ENCODE results near the gene PPP1R3F.
"Not testable (repeated sequence)": the region's sequence is repeated elsewhere in the genome, so short reads cannot be mapped to it uniquely, and the experiment has no call there.

Gene PPP1R3F

DNA sequence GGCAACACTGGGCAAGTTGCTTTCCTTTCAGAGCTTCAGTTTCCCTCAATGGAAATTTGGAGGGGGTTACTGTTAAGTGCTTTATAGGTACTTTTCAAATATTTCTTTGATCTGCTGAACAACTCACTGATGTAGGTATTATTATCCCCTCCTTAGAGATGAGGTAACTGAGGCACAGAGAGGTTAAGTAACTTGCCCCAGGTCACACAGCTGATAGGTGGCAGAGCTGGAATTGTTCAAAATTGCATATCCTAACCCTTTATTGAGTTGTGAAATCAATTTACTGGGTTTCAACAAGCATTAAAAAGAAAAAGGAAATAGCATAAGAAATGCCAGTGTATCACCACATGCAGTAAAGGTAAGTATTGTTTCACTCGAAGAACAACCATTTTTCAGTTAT is 6.6 kb downstream of the PPP1R3F start:
- no peak for DNase-seq

DNA sequence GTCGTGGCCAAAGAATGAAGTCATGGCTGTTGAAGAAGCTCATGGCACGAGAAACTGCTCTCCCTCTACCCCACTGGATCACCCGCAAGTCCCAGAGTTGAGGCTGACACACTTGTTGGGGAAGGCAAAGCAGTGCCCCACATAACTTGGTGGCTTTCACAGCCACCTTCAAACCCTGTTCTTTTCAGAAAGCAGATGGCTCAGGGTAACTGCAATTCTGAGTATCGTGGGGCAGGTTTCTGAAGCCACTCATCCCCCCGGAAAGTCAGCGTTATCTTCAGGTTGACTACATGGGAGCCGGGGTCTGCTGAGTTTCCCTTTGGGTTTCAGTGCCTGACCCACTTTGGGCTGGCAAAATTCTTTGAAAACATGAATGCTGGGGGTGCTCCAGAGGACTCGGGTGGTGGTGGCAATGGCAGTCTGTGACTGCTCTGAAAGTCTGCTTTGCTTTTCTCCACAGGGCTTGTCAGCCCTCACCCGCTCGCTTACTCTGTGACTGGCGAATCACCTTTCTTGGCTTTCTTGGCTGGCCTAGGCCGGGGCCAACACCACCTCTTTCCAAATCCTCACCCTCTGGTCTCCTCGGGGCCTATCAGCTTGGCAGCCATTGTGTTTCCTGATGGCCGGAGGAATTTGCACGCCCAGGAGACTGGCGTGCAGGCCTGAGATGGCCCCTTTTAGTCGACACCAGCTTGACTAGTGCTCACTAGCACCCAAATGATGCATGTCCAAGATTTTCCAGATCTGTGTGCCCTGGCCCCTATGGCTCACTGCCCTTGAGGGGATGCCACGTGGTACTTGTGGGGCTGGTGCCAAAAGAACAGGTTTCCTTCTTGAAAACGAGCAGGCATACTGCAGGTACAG is 7.3 kb downstream of the PPP1R3F start:
- DNase-seq = no peak

GRCh38 chrX:49277535-49277830 is 7.9 kb downstream of the PPP1R3F start:
- DNase-seq = no peak

DNA sequence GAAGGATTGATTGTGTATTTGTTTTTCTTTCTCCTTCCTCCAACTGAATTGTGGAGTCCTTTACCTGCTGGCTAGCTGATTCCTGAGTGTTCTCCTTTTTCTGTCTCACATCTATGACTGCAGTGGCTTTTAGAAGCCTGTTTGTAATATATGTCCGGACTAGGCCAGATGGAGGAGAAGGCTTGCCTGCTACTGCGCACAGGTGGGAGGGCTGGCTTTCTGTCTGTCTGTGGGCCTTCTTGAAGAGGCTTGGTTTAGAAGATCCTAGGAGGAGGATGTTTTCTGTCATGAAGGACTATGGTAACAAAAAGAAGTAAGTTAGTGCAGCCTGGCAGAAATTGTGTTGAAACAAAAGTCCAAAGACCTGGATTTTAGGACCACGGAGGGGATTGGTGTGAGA is 8.5 kb downstream of the PPP1R3F start:
- DNase-seq = no peak

- DNase-seq = peak; percentile 3 to 7
Measured at GRCh38 chrX:49282647-49283011, 13.0 kb downstream of the PPP1R3F start.

DNA sequence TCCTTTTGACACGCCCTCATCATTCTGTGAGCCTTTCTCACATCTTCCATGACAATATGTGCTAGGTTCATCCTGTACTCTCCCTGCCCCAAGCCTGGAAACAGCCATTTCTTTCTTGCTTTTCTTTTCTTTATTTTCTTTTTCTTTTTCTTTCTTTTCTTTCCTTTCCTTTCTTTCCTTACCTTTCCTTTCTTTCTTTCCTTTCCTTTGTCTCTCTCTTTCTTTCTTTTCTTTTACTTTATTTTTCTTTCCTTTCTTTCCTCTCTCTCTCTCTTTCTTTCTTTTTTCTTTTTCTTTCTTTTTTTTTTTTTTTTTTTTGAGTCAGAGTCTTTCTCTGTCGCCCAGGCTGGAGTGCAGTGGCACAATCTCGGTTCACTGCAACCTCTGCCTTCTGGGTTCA is 14.6 kb downstream of the PPP1R3F start:
- DNase-seq = no peak

DNA sequence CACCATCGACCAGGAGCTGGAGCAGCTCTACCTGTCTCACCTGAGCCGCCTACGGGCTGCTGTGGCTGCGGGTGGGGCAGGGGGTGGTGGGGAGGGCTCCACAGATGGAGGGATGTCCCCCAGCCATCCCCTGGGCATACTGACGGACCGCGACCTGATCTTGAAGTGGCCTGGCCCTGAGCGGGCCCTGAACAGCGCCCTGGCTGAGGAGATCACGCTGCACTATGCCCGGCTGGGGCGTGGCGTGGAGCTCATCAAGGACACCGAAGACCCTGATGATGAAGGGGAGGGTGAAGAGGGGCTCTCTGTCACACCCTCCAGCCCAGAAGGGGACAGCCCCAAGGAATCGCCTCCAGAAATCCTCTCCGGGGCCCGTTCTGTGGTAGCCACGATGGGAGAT is 16.5 kb downstream of the PPP1R3F start:
- no peak for DNase-seq

GRCh38 chrX:49286581-49286980 is 17.0 kb downstream of the PPP1R3F start:
- no peak for DNase-seq

DNA sequence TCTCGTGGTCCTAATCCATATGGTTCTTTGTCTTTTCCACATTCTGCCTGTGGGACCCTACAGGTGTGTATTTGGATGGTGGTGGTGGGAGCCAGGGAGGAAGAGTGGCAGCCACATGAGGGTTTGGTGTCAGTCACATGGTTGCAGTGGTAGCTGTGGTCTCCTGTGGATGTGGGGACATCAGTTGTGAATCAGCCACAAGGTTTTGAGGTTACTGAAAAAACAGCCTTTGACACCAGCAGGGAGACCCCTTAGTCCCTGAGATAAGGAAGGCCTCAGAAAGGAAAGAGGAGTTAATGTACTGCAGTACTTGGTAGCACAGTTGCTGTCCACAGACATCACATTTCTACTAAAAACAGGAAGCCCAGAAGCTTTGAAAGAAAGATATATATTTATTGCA is 18.1 kb downstream of the PPP1R3F start:
- DNase-seq = peak in 1 of 2 experiments; percentile 0

DNA sequence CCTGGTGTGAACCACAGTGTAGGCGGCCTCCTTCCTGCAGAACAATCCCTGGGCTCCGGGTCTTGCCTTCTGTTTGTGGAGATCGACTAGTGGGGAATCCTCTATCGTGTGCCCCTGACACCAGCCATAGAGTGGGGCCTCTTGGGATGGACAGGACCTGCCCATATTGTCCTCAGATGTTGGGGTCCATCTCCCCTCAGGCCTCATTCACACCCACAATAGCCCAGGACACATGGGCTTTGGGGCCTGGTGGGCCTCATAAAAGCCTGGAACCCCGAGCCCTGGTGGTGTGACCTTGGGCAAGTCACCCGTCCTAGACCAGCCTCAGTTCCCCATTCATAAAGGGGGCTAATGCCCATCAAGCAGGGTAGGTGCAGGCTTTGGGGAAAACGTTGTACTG is 20.6 kb downstream of the PPP1R3F start:
- no peak for DNase-seq

DNA sequence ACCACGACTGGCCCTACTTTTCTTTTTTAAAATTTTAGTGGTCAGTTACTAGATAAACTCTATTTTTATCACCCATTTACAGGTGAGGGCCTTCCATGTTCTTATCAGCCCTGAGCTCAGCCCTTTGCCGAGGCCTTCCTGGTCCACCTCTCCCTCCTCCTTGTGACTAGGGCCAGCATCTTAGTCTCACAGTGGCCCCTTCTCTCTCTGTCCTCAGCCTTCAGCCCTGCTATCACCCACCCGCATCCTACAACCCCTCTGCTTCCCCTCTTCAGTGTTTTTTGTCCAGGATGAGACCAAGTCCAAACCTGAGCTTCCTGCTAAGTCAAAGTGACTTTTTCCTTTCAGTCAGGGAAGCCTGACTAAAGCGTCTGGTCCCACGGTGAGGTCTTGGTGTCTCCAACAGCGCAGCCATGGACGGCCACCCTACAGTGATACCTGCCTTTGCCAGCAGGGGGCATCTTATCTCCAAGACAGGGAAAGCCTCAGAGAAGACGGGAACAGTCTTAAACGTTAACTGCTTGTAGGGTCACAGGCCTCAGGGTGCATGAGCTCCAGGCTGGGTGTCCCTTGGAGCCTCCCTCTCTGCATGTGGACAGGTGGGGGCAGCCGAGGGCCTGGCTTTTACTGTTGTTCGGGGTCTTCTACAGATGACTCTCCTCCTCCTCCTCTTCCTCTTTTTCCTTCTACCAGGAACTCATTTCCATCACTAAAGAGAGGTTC is 22.2 kb downstream of the PPP1R3F start:
- DNase-seq = peak; percentile 47 to 51

- no peak for DNase-seq
Measured at GRCh38 chrX:49292400-49293362, 23.1 kb downstream of the PPP1R3F start.

DNA sequence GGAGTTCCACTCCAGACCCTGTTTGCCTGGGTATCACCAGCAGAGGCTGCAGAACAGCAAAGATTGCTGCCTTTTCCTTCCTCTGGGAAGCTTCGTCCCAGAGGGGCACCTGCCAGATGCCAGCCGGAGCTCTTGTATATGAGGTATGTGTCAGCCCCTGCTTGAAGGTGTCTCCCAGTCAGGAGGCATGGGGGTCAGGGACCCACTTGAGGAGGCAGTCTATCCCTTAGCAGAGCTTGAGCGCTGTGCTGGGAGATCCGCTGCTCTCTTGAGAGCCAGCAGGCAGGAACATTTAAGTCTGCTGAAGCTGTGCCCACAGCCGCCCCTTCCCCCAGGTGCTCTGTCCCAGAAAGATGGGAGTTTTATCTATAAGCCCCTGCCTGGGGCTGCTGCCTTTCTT is 29.7 kb downstream of the PPP1R3F start:
- not testable (repeated sequence) for DNase-seq

DNA sequence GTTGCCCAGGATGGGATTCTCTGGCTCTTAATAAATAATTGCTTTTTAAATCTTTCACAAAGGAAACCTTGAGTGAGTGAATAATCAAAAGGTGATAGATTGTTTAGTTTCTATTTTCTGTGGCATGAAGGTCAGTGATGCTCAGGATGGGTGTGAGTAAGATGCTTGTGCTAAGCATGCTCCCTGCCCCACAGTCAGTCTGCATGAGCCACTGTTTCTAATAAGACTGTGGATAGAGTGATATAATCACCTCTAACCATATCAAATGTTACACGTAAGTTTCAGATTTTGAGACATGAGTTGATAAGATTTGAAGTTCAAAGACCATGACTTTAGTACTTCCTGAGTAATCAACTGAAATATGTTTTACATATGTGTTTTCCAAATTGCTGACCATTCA is 31.1 kb downstream of the PPP1R3F start:
- DNase-seq = no peak

- no peak for DNase-seq
Measured at GRCh38 chrX:49303346-49303745, 33.8 kb downstream of the PPP1R3F start, which contains the start of gene GAGE10. TSS of gene GAGE10 (plus strand) at chrX:49303646. CDS start at chrX:49304860, 1,214 bp downstream.

DNA sequence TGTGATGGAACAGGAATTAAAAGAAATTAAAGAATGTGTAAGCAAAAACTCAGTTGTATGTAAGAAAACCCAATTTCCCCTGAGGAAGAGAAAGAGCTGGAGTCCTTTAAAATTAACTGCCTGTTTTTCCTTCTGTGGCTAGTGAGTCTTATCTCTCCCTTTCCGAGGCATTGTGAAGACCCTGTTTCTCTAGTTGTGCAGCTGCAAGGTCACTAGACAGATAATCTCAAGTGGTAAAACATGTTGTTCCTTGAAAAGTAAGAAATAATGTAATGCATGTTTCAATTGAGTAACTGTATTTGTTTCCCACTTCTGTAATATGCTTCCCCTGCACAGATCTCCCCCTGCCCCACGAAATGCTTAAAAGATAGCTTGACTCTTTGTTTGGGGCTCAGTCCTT is 38.2 kb downstream of the PPP1R3F start:
- not testable (repeated sequence) for DNase-seq

GRCh38 chrX:49308604-49309269 is 39.1 kb downstream of the PPP1R3F start:
- no peak for DNase-seq

DNA sequence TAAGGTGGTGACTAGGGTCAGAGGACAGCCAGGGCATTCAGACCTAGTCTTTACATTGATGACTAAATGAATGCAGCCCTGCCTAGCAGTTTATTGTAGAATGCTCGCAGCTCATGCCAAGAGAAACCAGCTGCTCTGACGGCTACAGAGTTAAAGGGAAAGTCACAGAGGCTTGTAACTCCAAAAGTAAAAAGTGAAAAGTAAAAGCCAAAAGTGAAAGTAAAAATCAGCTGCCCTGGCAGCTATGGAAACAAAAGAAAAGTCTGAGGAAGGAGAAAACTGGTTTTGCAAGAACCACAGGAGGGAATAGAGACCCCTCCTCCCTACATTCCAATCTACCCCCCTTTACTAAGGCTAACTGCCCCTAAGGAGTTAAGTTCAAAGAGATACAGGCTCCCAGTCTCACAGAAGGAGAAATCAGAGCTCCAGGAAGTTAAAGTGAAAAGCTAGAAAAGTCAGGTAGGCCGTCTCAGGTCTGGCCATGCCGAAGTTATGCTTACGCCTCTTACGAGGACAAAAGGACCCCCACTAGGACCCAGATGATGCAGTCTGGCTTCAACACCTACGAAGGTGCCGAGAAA is 39.9 kb downstream of the PPP1R3F start:
- DNase-seq = no peak

DNA sequence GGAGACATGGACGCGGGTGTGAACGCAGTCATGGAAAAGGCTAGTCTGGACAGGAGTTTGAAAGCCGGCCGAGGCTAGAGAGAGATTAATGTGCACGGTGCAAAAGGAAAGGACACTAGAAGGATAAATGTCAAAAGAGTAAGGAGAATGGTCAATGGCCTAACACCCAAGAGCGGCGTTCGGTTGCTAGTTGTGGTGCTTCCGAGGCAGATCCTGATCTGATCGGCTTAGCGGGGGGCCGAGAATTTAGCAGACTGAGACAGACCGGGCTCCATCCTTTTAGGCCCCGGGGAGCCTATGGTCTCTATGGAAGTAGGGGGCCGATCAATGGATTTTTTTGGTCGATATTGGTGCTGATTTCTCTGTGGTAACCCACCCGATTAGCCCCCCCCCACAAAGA is 40.8 kb downstream of the PPP1R3F start:
- DNase-seq = no peak

GRCh38 chrX:49312176-49312575 is 42.6 kb downstream of the PPP1R3F start:
- DNase-seq = no peak

- no peak for DNase-seq
Measured at GRCh38 chrX:49316085-49316484, 46.5 kb downstream of the PPP1R3F start.

GRCh38 chrX:49321737-49322136 is 52.1 kb downstream of the PPP1R3F start, which contains the start of gene GAGE12J:
TSS of gene GAGE12J (plus strand) at chrX:49322037. CDS start at chrX:49323194, 1,157 bp downstream.
- not testable (repeated sequence) for DNase-seq

Measured in Kasumi-1 (cell line).